Prostate gland (tissue), 2 donors: ENCODE measurements around the gene GADD45G.

Experiments
- CTCF ChIP-seq, 4 experiments: fragments of 200-600 bp in 2 of 4; fragments of 450-650 bp in 2 of 4; sonication (generic) in 2 of 4; IDR thresholded peaks; 1 replicate in 3 of 4; 2 replicates in 1 of 4; pipeline ENCODE4 v1.5.1; 2016 to 2019; ENCODE audit warnings: antibody characterized with exemption in 4 of 4, mild to moderate bottlenecking in 2 of 4, moderate library complexity in 2 of 4
- POLR2A ChIP-seq: fragments of 450-650 bp; IDR thresholded peaks from one replicate; pipeline ENCODE4 v1.6.1; 2016; ENCODE audit warnings: antibody characterized with exemption, mild to moderate bottlenecking
- POLR2AphosphoS5 ChIP-seq: sonication (generic); formaldehyde crosslinking; IDR thresholded peaks from one replicate; pipeline ENCODE4 v1.6.1; 2017; ENCODE audit warnings: antibody characterized with exemption

DNA sequence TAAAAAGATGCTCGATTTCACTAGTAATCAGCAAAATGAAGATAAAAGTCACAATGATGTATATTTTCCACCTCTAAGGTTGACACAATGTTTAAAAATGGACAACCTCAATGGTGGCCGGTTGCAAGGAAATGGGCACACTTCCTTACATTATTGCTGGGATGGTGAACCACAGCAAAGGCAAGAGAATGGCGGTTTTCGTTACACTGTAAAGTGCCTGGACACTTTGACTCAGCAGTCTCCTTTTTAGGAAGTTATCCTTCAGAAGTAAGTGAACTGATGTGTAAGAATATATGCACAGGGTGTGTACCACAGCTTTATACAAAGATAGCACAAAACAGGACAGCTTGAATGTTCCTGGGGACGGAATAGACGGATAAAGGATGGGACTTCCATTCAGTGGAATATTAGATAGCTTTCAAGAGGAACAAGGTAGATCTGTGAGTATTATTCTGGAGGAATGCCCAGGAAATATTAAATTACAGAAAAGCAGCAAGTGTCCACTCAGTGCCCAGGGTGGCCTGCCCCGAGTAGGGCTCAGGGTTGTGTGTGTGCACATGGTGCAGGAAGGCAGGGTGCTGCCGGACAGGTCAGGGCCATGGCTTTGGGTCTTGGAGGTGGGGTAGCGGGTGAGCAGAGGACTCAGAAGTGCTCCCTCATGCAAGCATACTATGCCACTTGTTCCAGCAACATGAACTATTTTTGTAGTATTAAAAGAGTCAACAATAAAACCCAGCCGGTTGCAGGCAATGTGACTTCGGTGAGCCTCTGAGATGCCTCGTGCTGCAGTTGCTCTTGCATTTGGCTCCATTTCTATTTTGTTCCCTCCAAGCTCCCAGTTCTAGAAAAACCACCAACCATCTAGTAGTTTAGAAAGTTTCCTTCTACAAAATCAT, 24.5 kb downstream of the GADD45G start:
- TF ChIP-seq CTCF (IDR thresholded peaks at IDR 0.05) (no peak), POLR2A (no peak), POLR2AphosphoS5 (peak; percentile 37)
